GM18519 (cell line): ENCODE measurements around the gene DUSP22.
A peak's percentile ranks its signal among the peaks of the same experiment; 100 is the strongest.
"Not testable (repeated sequence)": the region's sequence is repeated elsewhere in the genome, so short reads cannot be mapped to it uniquely, and the experiment has no call there.

Experiments
- ATAC-seq: cut with Tn5 transposase; IDR thresholded peaks from one replicate; pipeline ENCODE4 v1.9.1; 2021; ENCODE audit warnings: mild to moderate bottlenecking, moderate library complexity; ENCODE audit not compliant: unreplicated experiment, low FRiP score

The DUSP22 gene

GRCh38 chr6:291697-292505 is at the start of gene DUSP22:
DUSP22 (plus strand) TSS chr6:292487; CDS start chr6:292540, 53 bp downstream.
- peak; percentile 28 for ATAC-seq

- ATAC-seq = no peak
Measured at GRCh38 chr6:246352-246751, 45.9 kb upstream of the DUSP22 start.

GRCh38 chr6:247351-247750 is 44.9 kb upstream of the DUSP22 start:
- no peak for ATAC-seq

- ATAC-seq = not testable (repeated sequence)
Measured at GRCh38 chr6:248046-248445, 44.2 kb upstream of the DUSP22 start.

- ATAC-seq = no peak
Measured at GRCh38 chr6:250676-251075, 41.6 kb upstream of the DUSP22 start.

- ATAC-seq = no peak
Measured at GRCh38 chr6:251920-252319, 40.4 kb upstream of the DUSP22 start.

GRCh38 chr6:252775-253535 is 39.3 kb upstream of the DUSP22 start:
- ATAC-seq = no peak

GRCh38 chr6:254016-254415 is 38.3 kb upstream of the DUSP22 start:
- no peak for ATAC-seq

GRCh38 chr6:255041-255750 is 37.1 kb upstream of the DUSP22 start:
- ATAC-seq = no peak

GRCh38 chr6:255751-256083 is 36.6 kb upstream of the DUSP22 start:
- no peak for ATAC-seq

GRCh38 chr6:256169-256568 is 36.1 kb upstream of the DUSP22 start:
- ATAC-seq = no peak

GRCh38 chr6:257031-257725 is 35.1 kb upstream of the DUSP22 start:
- ATAC-seq = no peak

- ATAC-seq = no peak
Measured at GRCh38 chr6:257774-258173, 34.5 kb upstream of the DUSP22 start.

- ATAC-seq = no peak
Measured at GRCh38 chr6:259316-259715, 33.0 kb upstream of the DUSP22 start.

GRCh38 chr6:259901-260508 is 32.3 kb upstream of the DUSP22 start:
- ATAC-seq = peak; percentile 79

GRCh38 chr6:264626-265025 is 27.7 kb upstream of the DUSP22 start:
- no peak for ATAC-seq

GRCh38 chr6:268394-268935 is 23.8 kb upstream of the DUSP22 start:
- ATAC-seq = no peak

- no peak for ATAC-seq
Measured at GRCh38 chr6:273551-274058, 18.7 kb upstream of the DUSP22 start.

- ATAC-seq = no peak
Measured at GRCh38 chr6:277746-278145, 14.5 kb upstream of the DUSP22 start.

- no peak for ATAC-seq
Measured at GRCh38 chr6:278494-278893, 13.8 kb upstream of the DUSP22 start.
